Liver (tissue), 9 donors: ENCODE results near the gene CENPVL1. TPM values are rescaled to one million over a fixed set of nuclear protein-coding genes. Genes with fewer than 3 reads are reported as not detected.

ENCODE experiments used
- DNase-seq: peaks from one replicate; pipeline ENCODE4 v3.0.0-alpha.2; 2017; ENCODE audit warnings: low spot score
- H3K27ac ChIP-seq, 2 donors: one replicate each; pipeline ENCODE4 v1.7.0; 2013; ENCODE audit warnings: inconsistent platforms in 2 of 2, low read length in 2 of 2, control low read depth in 1 of 2, low read depth in 1 of 2, mild to moderate bottlenecking in 1 of 2
- H3K27me3 ChIP-seq, 4 donors: one replicate each; pipeline versions ENCODE4 v1.6.1 to v1.7.0; 2013; ENCODE audit warnings: low read length in 3 of 4, inconsistent platforms in 1 of 4, mild to moderate bottlenecking in 1 of 4, moderate library complexity in 1 of 4; ENCODE audit not compliant: control insufficient read depth in 4 of 4, insufficient read depth in 4 of 4
- H3K36me3 ChIP-seq, 4 donors: one replicate each; pipeline versions ENCODE4 v1.6.1 to v1.7.0; 2013; ENCODE audit warnings: low read length in 3 of 4, mild to moderate bottlenecking in 3 of 4, low read depth in 1 of 4, moderate library complexity in 1 of 4; ENCODE audit not compliant: control insufficient read depth in 4 of 4, insufficient read depth in 3 of 4
- H3K4me1 ChIP-seq, 4 donors: one replicate each; pipeline versions ENCODE4 v1.6.1 to v1.7.0; 2013; ENCODE audit warnings: low read length in 3 of 4, mild to moderate bottlenecking in 3 of 4, moderate library complexity in 1 of 4; ENCODE audit not compliant: control insufficient read depth in 4 of 4, insufficient read depth in 4 of 4
- H3K4me3 ChIP-seq, 3 donors: one replicate each; pipeline versions ENCODE4 v1.6.1 to v1.7.0; 2013; ENCODE audit warnings: low read length in 3 of 3, control low read depth in 1 of 3, low read depth in 1 of 3, mild to moderate bottlenecking in 1 of 3
- H3K9ac ChIP-seq, 2 donors: one replicate each; pipeline ENCODE4 v1.7.0; 2013; ENCODE audit warnings: low read length in 2 of 2, mild to moderate bottlenecking in 2 of 2, moderate library complexity in 2 of 2, control low read depth in 1 of 2, low read depth in 1 of 2
- H3K9me3 ChIP-seq, 4 donors: one replicate each; pipeline versions ENCODE4 v1.6.1 to v1.7.0; 2013; ENCODE audit warnings: low read length in 3 of 4; ENCODE audit not compliant: control insufficient read depth in 4 of 4
- ATF3 ChIP-seq: IDR thresholded peaks from 2 replicates; pipeline ENCODE4 v1.6.1; 2016; ENCODE audit warnings: antibody characterized with exemption
- EGR1 ChIP-seq, 2 donors: IDR thresholded peaks; 2 replicates each; pipeline ENCODE4 v1.6.1; 2016 to 2018; ENCODE audit warnings: antibody characterized with exemption in 2 of 2, low read depth in 2 of 2
- FOXA1 ChIP-seq: IDR thresholded peaks from 2 replicates; pipeline ENCODE4 v1.6.1; 2016; ENCODE audit warnings: antibody characterized with exemption
- FOXA2 ChIP-seq: IDR thresholded peaks from 2 replicates; pipeline ENCODE4 v1.6.1; 2016; ENCODE audit warnings: antibody characterized with exemption
- GABPA ChIP-seq, 2 donors: IDR thresholded peaks in 1 of 2; conservative IDR thresholded peaks in 1 of 2; 2 replicates each; pipeline ENCODE4 v1.6.1; 2016; ENCODE audit warnings: antibody characterized with exemption in 2 of 2, mild to moderate bottlenecking in 1 of 2, moderate library complexity in 1 of 2
- HNF4G ChIP-seq: IDR thresholded peaks from 2 replicates; pipeline ENCODE4 v1.6.1; 2016; ENCODE audit warnings: antibody characterized with exemption
- MAX ChIP-seq: IDR thresholded peaks from 2 replicates; pipeline ENCODE4 v1.6.1; 2016; ENCODE audit warnings: antibody characterized with exemption
- RAD21 ChIP-seq, 2 donors: IDR thresholded peaks; 2 replicates each; pipeline ENCODE4 v1.6.1; 2016; ENCODE audit warnings: antibody characterized with exemption in 2 of 2, mild to moderate bottlenecking in 2 of 2
- REST ChIP-seq: IDR thresholded peaks from 2 replicates; pipeline ENCODE4 v1.6.1; 2016; ENCODE audit warnings: antibody characterized with exemption, mild to moderate bottlenecking
- YY1 ChIP-seq: IDR thresholded peaks from 2 replicates; pipeline ENCODE4 v1.6.1; 2016; ENCODE audit warnings: antibody characterized with exemption, mild to moderate bottlenecking
- ZBTB33 ChIP-seq: IDR thresholded peaks from 2 replicates; pipeline ENCODE4 v1.6.1; 2016; ENCODE audit warnings: antibody characterized with exemption
- WGBS: extraction: QIAGEN DNeasy Blood & Tissue Kit; methylation state at CpG from one replicate; pipeline ENCODE4 v1.1.7; 2013; 5-methylcytosine and 5-hydroxymethylcytosine counted together
- polyA plus RNA-seq, 2 donors: library from polyadenylated mRNA; stranded (reverse) in 1 of 2; unstranded in 1 of 2; fragments of 200-250 nt in 1 of 2; fragments of >200 nt in 1 of 2; fragmentation: Nextera tagmentation in 1 of 2; extraction: Ambion mirVana in 1 of 2; gene quantifications; one replicate each; pipeline versions ENCODE4 v1.2.1 to v1.2.3, GENCODE V29; 2013 to 2015
- total RNA-seq, 2 donors: library from RNA; depleted of rRNA; stranded (reverse); fragments of >200 nt; gene quantifications; one replicate each; pipeline ENCODE4 v1.2.3, GENCODE V29; 2014
- donor health status: healthy.
- donor health status: healthy.
- donor health status: healthy.
- donor health status: healthy.
- donor health status: healthy.

Gene CENPVL1
- total and polyA plus RNA-seq, 4 donors = not detected

GRCh38 chrX:51759055-51759839 is 48.9 kb downstream of the CENPVL1 start:
- DNase-seq = no peak
- no peaks in the 10 kb centered on the region for H3K4me1 ChIP-seq
- no peak for TF ChIP-seq MAX
- H3K9ac ChIP-seq = no peak overlapping the region
- H3K27me3 ChIP-seq = no peaks in the 10 kb centered on the region
- no peaks in the 10 kb centered on the region for H3K9me3 ChIP-seq
- H3K4me3 ChIP-seq = no peak overlapping the region
- 65% methylated on average over 6 of the region's 6 CpGs for WGBS
- H3K27ac ChIP-seq = no peak overlapping the region
- no peaks in the 10 kb centered on the region for H3K36me3 ChIP-seq

- Histone ChIP-seq H3K9me3 (no peaks in the 10 kb centered on the region), H3K27ac (no peak overlapping the region), H3K36me3 (no peaks in the 10 kb centered on the region), H3K9ac (no peak overlapping the region), H3K4me1 (no peaks in the 10 kb centered on the region), H3K4me3 (no peak overlapping the region), H3K27me3 (no peaks in the 10 kb centered on the region)
- 75% methylated on average over 4 of the region's 4 CpGs for WGBS
- TF ChIP-seq FOXA1 = no peak
- TF ChIP-seq YY1 = no peak
- no peak for TF ChIP-seq FOXA2
- TF ChIP-seq REST = no peak
- no peak for TF ChIP-seq ZBTB33
- TF ChIP-seq ATF3 = no peak
- no peak for TF ChIP-seq EGR1 (IDR thresholded peaks at IDR 0.05; ENCODE audit: low read depth in 2 of 2)
- no peak for TF ChIP-seq RAD21 (IDR thresholded peaks at IDR 0.05)
- no peak for TF ChIP-seq GABPA (IDR thresholded peaks at IDR 0.05 in 1 of 2, conservative IDR thresholded peaks at IDR 0.05 in 1 of 2)
- TF ChIP-seq HNF4G = no peak
- DNase-seq = no peak
Measured at GRCh38 chrX:51760657-51761056, 50.3 kb downstream of the CENPVL1 start.

Other genes starting within 250 kb of the CENPVL1 start
- gene NUDT11, start 213.9 kb upstream of the CENPVL1 start, total RNA-seq = under 1 TPM; 0.08 to 0.56 TPM
- gene NUDT11, start 213.9 kb upstream of the CENPVL1 start, polyA plus RNA-seq = under 1 TPM in 1 of 2 donors, not detected in 1; 0.02 TPM
- gene CENPVL3, start 91.6 kb upstream of the CENPVL1 start, total RNA-seq = under 1 TPM in 1 of 2 donors, not detected in 1; 0.14 TPM
- gene CENPVL3, start 91.6 kb upstream of the CENPVL1 start, polyA plus RNA-seq = not detected
- gene CENPVL2, start 27.7 kb upstream of the CENPVL1 start, total RNA-seq = not detected
- gene CENPVL2, start 27.7 kb upstream of the CENPVL1 start, polyA plus RNA-seq = not detected
- gene GSPT2, start 32.9 kb downstream of the CENPVL1 start, total RNA-seq = 1 to 10 TPM; 4.1 to 4.4 TPM
- gene GSPT2, start 32.9 kb downstream of the CENPVL1 start, polyA plus RNA-seq = 1 to 10 TPM; 5.8 to 6.2 TPM
- gene MAGED1, start 183.1 kb downstream of the CENPVL1 start, total RNA-seq = 10 to 100 TPM; 43.3 to 67.3 TPM
- 10 to 100 TPM; 44.8 to 51.7 TPM for gene MAGED1, start 183.1 kb downstream of the CENPVL1 start, polyA plus RNA-seq